Measurements from ENCODE around the gene TNFRSF18. TPM values are rescaled to one million over a fixed set of nuclear protein-coding genes. Genes with fewer than 3 reads are reported as not detected.

The TNFRSF18 gene
- polyA plus RNA-seq, 1 donor from 2014 or later: not detected

- no peak for TF ChIP-seq POLR2AphosphoS5 (IDR thresholded peaks at IDR 0.05)
- TF ChIP-seq EZH2 (IDR thresholded peaks at IDR 0.05; ENCODE audit: borderline replicate concordance, insufficient read depth, low read length, poor library complexity, severe bottlenecking): no peak
- no peak for TF ChIP-seq RAD21 (conservative IDR thresholded peaks at IDR 0.05)
- no peak overlapping the region for H2AFZ ChIP-seq (ENCODE audit: low read depth, low read length)
- no peak overlapping the region for H3K27ac ChIP-seq (ENCODE audit: low read length)
- no peaks in the 10 kb centered on the region for H3K27me3 ChIP-seq (ENCODE audit: insufficient read depth, low read depth, low read length)
- no peaks in the 10 kb centered on the region for H3F3A ChIP-seq (ENCODE audit: insufficient read depth, low read length, poor library complexity, severe bottlenecking)
- H3K36me3 ChIP-seq (ENCODE audit: insufficient read depth, low read length): no peaks in the 10 kb centered on the region
- no peak overlapping the region for H3K4me3 ChIP-seq (ENCODE audit: low read length)
- H3K79me2 ChIP-seq (replicated peaks; ENCODE audit: insufficient read depth, low read length): no peaks in the 10 kb centered on the region
- H4K20me1 ChIP-seq (ENCODE audit: insufficient read depth): no peaks in the 10 kb centered on the region
- no peak overlapping the region for H3K9ac ChIP-seq (ENCODE audit: low read length)
- no peaks in the 10 kb centered on the region for H3K9me2 ChIP-seq (ENCODE audit: insufficient read depth, low read length)
- no peaks in the 10 kb centered on the region for H3K9me3 ChIP-seq (ENCODE audit: low read length)
- no peak overlapping the region for H3K4me2 ChIP-seq (ENCODE audit: low read length)
These were observed 44.7 kb downstream of the TNFRSF18 start for GRCh38 chr1:1161683-1162079.

- Histone ChIP-seq H3K9ac (ENCODE audit: low read length) (no peak overlapping the region), H3K4me2 (ENCODE audit: low read length) (no peak overlapping the region), H3F3A (ENCODE audit: insufficient read depth, low read length, poor library complexity, severe bottlenecking) (no peaks in the 10 kb centered on the region), H3K27ac (ENCODE audit: low read length) (no peak overlapping the region), H3K27me3 (ENCODE audit: insufficient read depth, low read depth, low read length) (no peaks in the 10 kb centered on the region), H2AFZ (ENCODE audit: low read depth, low read length) (no peak overlapping the region), H4K20me1 (ENCODE audit: insufficient read depth) (no peaks in the 10 kb centered on the region), H3K79me2 (replicated peaks; ENCODE audit: insufficient read depth, low read length) (no peaks in the 10 kb centered on the region), H3K36me3 (ENCODE audit: insufficient read depth, low read length) (no peaks in the 10 kb centered on the region), H3K9me3 (ENCODE audit: low read length) (no peaks in the 10 kb centered on the region), H3K9me2 (ENCODE audit: insufficient read depth, low read length) (no peaks in the 10 kb centered on the region), H3K4me3 (ENCODE audit: low read length) (no peak overlapping the region)
- TF ChIP-seq REST (IDR thresholded peaks at IDR 0.05; ENCODE audit: borderline replicate concordance) (no peak), POLR2AphosphoS5 (IDR thresholded peaks at IDR 0.05) (no peak), CTCF (IDR thresholded peaks at IDR 0.05; ENCODE audit: poor library complexity, severe bottlenecking) (no peak), SMC3 (conservative IDR thresholded peaks at IDR 0.05; ENCODE audit: poor library complexity) (no peak)
These were observed 45.2 kb downstream of the TNFRSF18 start for GRCh38 chr1:1161078-1161682.

- no peaks in the 10 kb centered on the region for H3K36me3 ChIP-seq (ENCODE audit: insufficient read depth, low read length)
- no peaks in the 10 kb centered on the region for H3F3A ChIP-seq (ENCODE audit: insufficient read depth, low read length, poor library complexity, severe bottlenecking)
- no peaks in the 10 kb centered on the region for H3K79me2 ChIP-seq (replicated peaks; ENCODE audit: insufficient read depth, low read length)
- TF ChIP-seq REST (IDR thresholded peaks at IDR 0.05; ENCODE audit: borderline replicate concordance): no peak
- TF ChIP-seq POLR2AphosphoS5 (IDR thresholded peaks at IDR 0.05): no peak
- no peak for TF ChIP-seq TAF1 (IDR thresholded peaks at IDR 0.05; ENCODE audit: low read depth)
- TF ChIP-seq SMC3 (conservative IDR thresholded peaks at IDR 0.05; ENCODE audit: poor library complexity): no peak
- no peak for TF ChIP-seq EZH2 (IDR thresholded peaks at IDR 0.05; ENCODE audit: borderline replicate concordance, insufficient read depth, low read length, poor library complexity, severe bottlenecking)
- TF ChIP-seq MXI1 (conservative IDR thresholded peaks at IDR 0.05; ENCODE audit: poor library complexity, severe bottlenecking): no peak
- no peak for TF ChIP-seq EP300 (conservative IDR thresholded peaks at IDR 0.05; ENCODE audit: poor library complexity, severe bottlenecking)
- TF ChIP-seq CTCF (IDR thresholded peaks at IDR 0.05; ENCODE audit: poor library complexity, severe bottlenecking): no peak
- TF ChIP-seq RAD21 (conservative IDR thresholded peaks at IDR 0.05): no peak
- H3K4me2 ChIP-seq (ENCODE audit: low read length): no peak overlapping the region
- H3K9me2 ChIP-seq (ENCODE audit: insufficient read depth, low read length): no peaks in the 10 kb centered on the region
- H3K9ac ChIP-seq (ENCODE audit: low read length): no peak overlapping the region
- H2AFZ ChIP-seq (ENCODE audit: low read depth, low read length): no peak overlapping the region
- H4K20me1 ChIP-seq (ENCODE audit: insufficient read depth): no peaks in the 10 kb centered on the region
- no peaks in the 10 kb centered on the region for H3K27me3 ChIP-seq (ENCODE audit: insufficient read depth, low read depth, low read length)
- H3K9me3 ChIP-seq (ENCODE audit: low read length): no peaks in the 10 kb centered on the region
- no peak overlapping the region for H3K4me3 ChIP-seq (ENCODE audit: low read length)
- H3K27ac ChIP-seq (ENCODE audit: low read length): no peak overlapping the region
These were observed 46.0 kb downstream of the TNFRSF18 start for GRCh38 chr1:1160281-1160930.

Data from neural cell (in vitro differentiated cells).